GM12891 (cell line): ENCODE measurements around the gene PKDREJ.

ENCODE experiments used
- POLR2A ChIP-seq: IDR thresholded peaks from 2 replicates; pipeline ENCODE4 v1.6.1; 2011; ENCODE audit warnings: low read depth, low read length, control low read depth
- POLR2AphosphoS5 ChIP-seq: IDR thresholded peaks from 2 replicates; pipeline ENCODE4 v1.6.1; 2011; ENCODE audit warnings: low read depth, low read length, control low read depth

GRCh38 chr22:46292173-46292572 lies 29.0 kb upstream of the PKDREJ start:
- TF ChIP-seq POLR2A (no peak), POLR2AphosphoS5 (no peak)
